ENCODE measurements around the gene GDAP2.

Gene GDAP2

DNA sequence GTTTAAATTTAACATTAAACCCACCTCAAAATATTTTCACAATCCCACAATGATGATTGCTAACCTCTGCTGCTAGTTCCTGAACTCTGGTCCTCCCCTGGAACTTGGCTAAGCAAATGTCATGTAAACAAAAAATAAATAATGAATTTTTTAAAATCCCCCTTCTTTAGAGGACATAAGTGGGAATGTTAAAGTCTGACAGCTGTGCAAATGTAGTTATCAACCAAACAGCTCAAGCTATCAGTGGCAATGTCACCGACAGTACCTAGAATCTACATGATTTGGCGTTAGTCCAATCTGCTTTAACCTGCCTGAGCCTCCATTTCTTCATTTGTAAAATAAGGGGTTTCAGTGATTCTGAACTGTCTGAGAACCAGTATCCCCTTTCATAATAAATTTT lies 67.7 kb downstream of the GDAP2 start:
- no peaks in the 10 kb centered on the region for H3K27me3 Mint-ChIP-seq (ENCODE audit: low read depth)
- H3K4me3 Mint-ChIP-seq: no peak overlapping the region
- H3K4me1 Mint-ChIP-seq: peaks cover 8% of the 10 kb centered on the region
- peaks cover 33% of the 10 kb centered on the region for H3K36me3 Mint-ChIP-seq (ENCODE audit: low read depth)
- H3K9me3 Mint-ChIP-seq: no peaks in the 10 kb centered on the region
- TF ChIP-seq, protein P1, sequence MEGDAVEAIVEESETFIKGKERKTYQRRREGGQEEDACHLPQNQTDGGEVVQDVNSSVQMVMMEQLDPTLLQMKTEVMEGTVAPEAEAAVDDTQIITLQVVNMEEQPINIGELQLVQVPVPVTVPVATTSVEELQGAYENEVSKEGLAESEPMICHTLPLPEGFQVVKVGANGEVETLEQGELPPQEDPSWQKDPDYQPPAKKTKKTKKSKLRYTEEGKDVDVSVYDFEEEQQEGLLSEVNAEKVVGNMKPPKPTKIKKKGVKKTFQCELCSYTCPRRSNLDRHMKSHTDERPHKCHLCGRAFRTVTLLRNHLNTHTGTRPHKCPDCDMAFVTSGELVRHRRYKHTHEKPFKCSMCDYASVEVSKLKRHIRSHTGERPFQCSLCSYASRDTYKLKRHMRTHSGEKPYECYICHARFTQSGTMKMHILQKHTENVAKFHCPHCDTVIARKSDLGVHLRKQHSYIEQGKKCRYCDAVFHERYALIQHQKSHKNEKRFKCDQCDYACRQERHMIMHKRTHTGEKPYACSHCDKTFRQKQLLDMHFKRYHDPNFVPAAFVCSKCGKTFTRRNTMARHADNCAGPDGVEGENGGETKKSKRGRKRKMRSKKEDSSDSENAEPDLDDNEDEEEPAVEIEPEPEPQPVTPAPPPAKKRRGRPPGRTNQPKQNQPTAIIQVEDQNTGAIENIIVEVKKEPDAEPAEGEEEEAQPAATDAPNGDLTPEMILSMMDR (IDR thresholded peaks at IDR 0.05; ENCODE audit: unreplicated experiment in 3 of 3): no peak
- no peak overlapping the region for H3K27ac Mint-ChIP-seq

DNA sequence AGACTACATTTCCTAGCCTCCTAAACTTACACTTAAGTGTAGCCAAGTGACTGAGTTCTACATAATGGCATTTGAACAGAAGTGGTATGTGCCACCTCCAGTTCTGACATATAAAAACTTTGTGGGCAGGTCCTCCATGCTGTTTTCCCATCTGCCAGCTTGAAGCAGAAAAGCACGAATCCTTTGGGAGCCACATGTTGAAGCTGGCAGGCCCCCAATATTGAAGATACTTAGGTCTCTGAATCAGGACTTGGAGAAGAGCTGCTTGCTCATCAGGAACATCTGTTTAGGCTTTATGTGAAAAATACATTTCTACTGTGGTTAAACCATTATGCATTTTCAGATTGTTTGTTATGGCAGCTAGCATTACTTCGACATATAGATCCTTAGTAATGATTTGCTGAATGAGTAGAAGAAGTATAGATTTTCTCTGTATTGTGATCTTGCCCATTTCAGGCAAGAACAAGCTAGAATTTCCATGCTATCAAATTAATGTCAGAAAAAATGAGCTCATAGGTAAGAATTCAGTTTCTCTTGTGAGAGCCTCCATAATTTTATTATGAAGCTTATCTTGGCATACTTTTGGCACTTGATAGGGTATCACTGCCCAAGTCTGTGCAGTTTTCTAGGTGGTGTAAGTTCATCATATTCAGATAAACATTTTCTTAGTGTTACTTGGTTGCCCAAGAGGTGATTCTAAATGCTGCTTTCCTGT lies 68.4 kb downstream of the GDAP2 start:
- no peak overlapping the region for H3K4me3 Mint-ChIP-seq
- H3K27me3 Mint-ChIP-seq (ENCODE audit: low read depth): no peaks in the 10 kb centered on the region
- TF ChIP-seq, protein P1 (IDR thresholded peaks at IDR 0.05; ENCODE audit: unreplicated experiment in 3 of 3): no peak
- H3K27ac Mint-ChIP-seq: no peak overlapping the region
- peaks cover 8% of the 10 kb centered on the region for H3K4me1 Mint-ChIP-seq
- no peaks in the 10 kb centered on the region for H3K9me3 Mint-ChIP-seq
- H3K36me3 Mint-ChIP-seq (ENCODE audit: low read depth): peaks cover 28% of the 10 kb centered on the region

DNA sequence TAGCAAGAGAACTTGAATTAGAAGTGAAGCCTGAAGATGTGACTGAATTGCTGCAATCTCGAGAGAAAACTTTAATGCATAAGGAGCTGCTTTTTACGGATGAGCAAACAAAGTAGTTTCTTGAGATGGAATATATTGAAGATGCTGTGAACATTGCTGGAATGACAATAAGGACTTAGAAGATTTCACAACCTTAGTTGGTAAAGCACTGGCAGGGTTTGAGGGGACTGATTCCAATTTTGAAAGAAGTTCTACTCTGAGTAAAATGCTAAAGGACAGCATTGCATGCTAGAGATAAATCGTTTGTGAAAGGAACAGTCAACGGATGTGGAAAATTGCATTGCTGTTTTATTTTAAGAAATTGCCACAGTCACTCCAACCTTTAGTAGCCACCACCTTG lies 69.5 kb downstream of the GDAP2 start:
- Mint-ChIP-seq H3K36me3 (ENCODE audit: low read depth) (peaks cover 20% of the 10 kb centered on the region), H3K4me1 (peaks cover 8% of the 10 kb centered on the region), H3K27me3 (ENCODE audit: low read depth) (no peaks in the 10 kb centered on the region), H3K9me3 (no peaks in the 10 kb centered on the region), H3K4me3 (no peak overlapping the region), H3K27ac (no peak overlapping the region)
- TF ChIP-seq, protein P1 (IDR thresholded peaks at IDR 0.05; ENCODE audit: unreplicated experiment in 3 of 3): no peak

DNA sequence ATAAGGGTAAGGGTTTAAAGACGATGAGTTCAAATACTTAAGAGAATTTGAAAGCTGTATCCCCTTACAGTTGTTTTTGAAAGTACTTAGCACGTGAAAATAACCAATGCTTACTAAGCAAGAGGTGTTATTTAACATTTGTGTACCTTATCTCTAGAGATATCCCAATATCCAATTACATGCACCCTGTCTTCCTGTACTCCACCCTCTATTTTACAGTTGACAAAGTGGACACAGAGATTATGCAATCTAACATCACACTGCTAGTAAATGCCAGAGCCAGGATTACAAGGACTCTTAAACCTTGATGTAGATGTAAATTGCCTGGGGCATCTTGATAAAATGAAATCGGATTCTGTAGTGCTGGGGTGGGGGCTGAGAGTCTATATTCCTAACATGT lies 72.0 kb downstream of the GDAP2 start:
- TF ChIP-seq, protein P1 (IDR thresholded peaks at IDR 0.05; ENCODE audit: unreplicated experiment in 3 of 3): no peak
- Mint-ChIP-seq H3K36me3 (ENCODE audit: low read depth) (peaks cover 11% of the 10 kb centered on the region), H3K4me1 (peaks cover 8% of the 10 kb centered on the region), H3K27ac (no peak overlapping the region), H3K27me3 (ENCODE audit: low read depth) (no peaks in the 10 kb centered on the region), H3K9me3 (no peaks in the 10 kb centered on the region), H3K4me3 (no peak overlapping the region)

DNA sequence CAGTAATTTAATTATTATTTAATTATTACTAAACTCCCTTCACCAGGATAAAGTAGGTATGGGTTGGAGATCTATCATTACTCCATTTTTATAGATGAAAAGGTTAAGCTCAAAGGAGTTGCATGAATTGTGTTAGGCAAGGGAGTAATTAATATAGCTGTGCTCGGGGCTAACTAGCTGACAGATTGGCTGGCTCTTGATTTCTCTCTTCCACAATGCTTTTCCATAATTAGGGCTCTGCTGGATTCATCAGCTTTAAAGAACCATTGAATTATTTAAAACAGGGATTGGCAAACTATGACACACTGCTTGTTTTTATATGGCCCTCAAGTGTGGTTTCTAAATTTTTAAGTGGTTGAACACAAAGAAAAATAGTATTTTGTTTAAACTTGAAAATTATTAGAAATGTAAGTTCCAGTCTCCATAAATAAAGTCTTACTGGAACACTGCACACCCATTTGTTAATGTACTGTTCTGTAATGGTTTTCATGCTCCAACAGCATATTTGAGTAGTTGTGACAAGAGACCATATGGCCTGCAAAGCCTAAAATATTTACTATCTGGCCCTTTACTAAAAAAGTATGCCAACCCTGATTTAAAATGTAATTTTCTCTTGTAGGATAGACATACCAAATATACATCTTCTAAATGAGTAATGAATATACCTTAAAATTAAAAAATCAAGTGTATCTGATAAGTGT lies 76.4 kb downstream of the GDAP2 start:
- no peak overlapping the region for H3K4me3 Mint-ChIP-seq
- H3K27ac Mint-ChIP-seq: no peak overlapping the region
- no peaks in the 10 kb centered on the region for H3K27me3 Mint-ChIP-seq (ENCODE audit: low read depth)
- H3K36me3 Mint-ChIP-seq (ENCODE audit: low read depth): no peaks in the 10 kb centered on the region
- TF ChIP-seq, protein P1 (IDR thresholded peaks at IDR 0.05; ENCODE audit: unreplicated experiment in 3 of 3): no peak
- H3K9me3 Mint-ChIP-seq: no peaks in the 10 kb centered on the region
- H3K4me1 Mint-ChIP-seq: no peaks in the 10 kb centered on the region

DNA sequence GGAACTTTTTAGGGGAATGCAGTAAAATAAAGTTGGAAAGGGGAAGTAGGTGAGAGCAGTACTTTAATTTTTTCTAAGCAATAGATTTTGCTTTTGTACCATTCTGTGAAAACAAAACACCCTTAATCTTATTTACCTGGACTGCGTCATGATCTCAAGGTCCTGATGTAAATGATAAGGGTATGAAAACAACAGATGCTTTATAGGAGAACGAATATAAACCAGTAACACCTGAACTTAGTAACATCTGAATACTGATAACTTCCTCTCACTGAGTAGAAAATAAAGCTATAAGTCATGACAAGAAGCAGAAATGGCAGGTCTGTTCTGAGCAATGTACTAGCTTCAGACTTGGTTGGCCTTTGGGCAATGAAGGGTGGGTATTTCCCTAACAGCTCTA lies 77.7 kb downstream of the GDAP2 start:
- Mint-ChIP-seq H3K9me3 (no peaks in the 10 kb centered on the region), H3K27me3 (ENCODE audit: low read depth) (no peaks in the 10 kb centered on the region), H3K27ac (no peak overlapping the region), H3K36me3 (ENCODE audit: low read depth) (peaks cover 4% of the 10 kb centered on the region), H3K4me3 (no peak overlapping the region), H3K4me1 (no peaks in the 10 kb centered on the region)
- TF ChIP-seq, protein P1 (IDR thresholded peaks at IDR 0.05; ENCODE audit: unreplicated experiment in 3 of 3): no peak
